ENCODE measurements around the gene CREBRF.

- TF ChIP-seq POLR2A (IDR thresholded peaks at IDR 0.05) (no peak), CTCF (IDR thresholded peaks at IDR 0.05) (no peak)
Observed at GRCh38 chr5:173159256-173159655, 103.1 kb downstream of the CREBRF start.

Measured in adrenal gland (tissue), 5 donors.